ENCODE data around the gene PLA2R1.

GRCh38 chr2:159961037-159961436, 101.4 kb downstream of the PLA2R1 start:
- TF ChIP-seq POLR2A (IDR thresholded peaks at IDR 0.05) (no peak), CTCF (IDR thresholded peaks at IDR 0.05) (no peak), POLR2AphosphoS5 (IDR thresholded peaks at IDR 0.05) (no peak), EP300 (IDR thresholded peaks at IDR 0.05) (no peak)
